HEK293 (cell line): ENCODE results near the gene RPS19.

ENCODE experiments used
- CTCF ChIA-PET: fragments of 350-600 bp; formaldehyde crosslinking; extraction: SDS; loops from one replicate; lab custom pipeline; 2021; ENCODE audit warnings: antibody characterized with exemption; lab: Yijun Ruan, JAX
- POLR2A ChIA-PET: fragments of 300-600 bp; formaldehyde crosslinking; extraction: SDS; loops from one replicate; lab custom pipeline; 2020; ENCODE audit warnings: antibody characterized with exemption, inconsistent platforms; lab: Yijun Ruan, JAX
- H3K27ac ChIP-seq: fragments of 200-500 bp; sonication (Bioruptor generic); 2 replicates; pipeline ENCODE4 v1.5.1; 2014; ENCODE audit warnings: low read depth, low read length, control low read depth, inconsistent platforms; ENCODE audit errors: extremely low read depth
- H3K36me3 ChIP-seq, 2 experiments: fragments of 200-500 bp in 1 of 2; sonication (Bioruptor generic) in 1 of 2; 1 replicate in 1 of 2; 2 replicates in 1 of 2; pipeline ENCODE4 v1.5.1; 2014 to 2017; ENCODE audit warnings: inconsistent platforms in 2 of 2, low read length in 2 of 2; ENCODE audit not compliant: control insufficient read depth in 2 of 2, insufficient read depth in 1 of 2
- H3K4me1 ChIP-seq: fragments of 200-500 bp; sonication (Bioruptor generic); 2 replicates; pipeline ENCODE4 v1.5.1; 2014; ENCODE audit warnings: mild to moderate bottlenecking, low read length, inconsistent platforms; ENCODE audit not compliant: control insufficient read depth, insufficient read depth
- H3K4me3 ChIP-seq: 2 replicates; pipeline ENCODE4 v1.5.1; 2011; ENCODE audit warnings: low read depth, mild to moderate bottlenecking, control low read depth, low read length, moderate library complexity
- H3K9me3 ChIP-seq: fragments of 200-500 bp; sonication (Bioruptor generic); 2 replicates; pipeline ENCODE4 v1.5.1; 2014; ENCODE audit warnings: low read depth, low read length, inconsistent platforms; ENCODE audit not compliant: control insufficient read depth, insufficient read depth
- GLIS1 ChIP-seq: fragments of 450-650 bp; formaldehyde crosslinking; IDR thresholded peaks from 2 replicates; pipeline ENCODE4 v1.5.1; 2016; ENCODE audit warnings: missing biosample characterization, missing genetic modification characterization
- KLF1 ChIP-seq: fragments of 450-650 bp; formaldehyde crosslinking; IDR thresholded peaks from 2 replicates; pipeline ENCODE4 v1.5.1; 2016; ENCODE audit warnings: missing biosample characterization, missing genetic modification characterization
- KLF10 ChIP-seq: fragments of 450-650 bp; IDR thresholded peaks from 2 replicates; pipeline ENCODE4 v1.5.1; 2018; ENCODE audit warnings: missing biosample characterization, mild to moderate bottlenecking, missing genetic modification characterization
- KLF16 ChIP-seq: fragments of 450-650 bp; formaldehyde crosslinking; IDR thresholded peaks from 2 replicates; pipeline ENCODE4 v1.5.1; 2017; ENCODE audit warnings: missing biosample characterization, missing genetic modification characterization
- KLF9 ChIP-seq: fragments of 450-650 bp; formaldehyde crosslinking; IDR thresholded peaks from 2 replicates; pipeline ENCODE4 v1.5.1; 2016; ENCODE audit warnings: missing biosample characterization, missing genetic modification characterization, low read depth
- SCRT1 ChIP-seq: fragments of 450-650 bp; formaldehyde crosslinking; IDR thresholded peaks from 2 replicates; pipeline ENCODE4 v1.5.1; 2016; ENCODE audit warnings: missing biosample characterization, missing genetic modification characterization, borderline replicate concordance
- SETDB1 ChIP-seq: IDR thresholded peaks from one replicate; pipeline ENCODE4 v1.6.1; 2017; ENCODE audit warnings: mild to moderate bottlenecking, low read length, moderate library complexity, mixed read lengths; ENCODE audit not compliant: insufficient read length
- ZBTB11 ChIP-seq: fragments of 450-650 bp; formaldehyde crosslinking; conservative IDR thresholded peaks from 2 replicates; pipeline ENCODE4 v1.5.1; 2016; ENCODE audit warnings: low read depth, missing biosample characterization, missing genetic modification characterization
- ZBTB48 ChIP-seq: fragments of 450-650 bp; formaldehyde crosslinking; IDR thresholded peaks from 2 replicates; pipeline ENCODE4 v1.5.1; 2016; ENCODE audit warnings: missing biosample characterization, missing genetic modification characterization
- ZFHX2 ChIP-seq: fragments of 450-650 bp; formaldehyde crosslinking; conservative IDR thresholded peaks from 2 replicates; pipeline ENCODE4 v1.5.1; 2016; ENCODE audit warnings: missing biosample characterization, missing genetic modification characterization
- ZFP37 ChIP-seq: fragments of 450-650 bp; formaldehyde crosslinking; IDR thresholded peaks from 2 replicates; pipeline ENCODE4 v1.5.1; 2016; ENCODE audit warnings: missing biosample characterization, missing genetic modification characterization
- ZNF132 ChIP-seq: fragments of 450-650 bp; formaldehyde crosslinking; IDR thresholded peaks from 2 replicates; pipeline ENCODE4 v1.5.1; 2017; ENCODE audit warnings: missing biosample characterization, missing genetic modification characterization, borderline replicate concordance
- ZNF16 ChIP-seq: fragments of 450-650 bp; formaldehyde crosslinking; IDR thresholded peaks from 2 replicates; pipeline ENCODE4 v1.5.1; 2016; ENCODE audit warnings: low read depth, missing biosample characterization, missing genetic modification characterization
- ZNF221 ChIP-seq: fragments of 450-650 bp; formaldehyde crosslinking; IDR thresholded peaks from 2 replicates; pipeline ENCODE4 v1.5.1; 2017; ENCODE audit warnings: missing biosample characterization, missing genetic modification characterization, borderline replicate concordance
- ZNF223 ChIP-seq: fragments of 450-650 bp; formaldehyde crosslinking; IDR thresholded peaks from 2 replicates; pipeline ENCODE4 v1.5.1; 2016; ENCODE audit warnings: missing biosample characterization, missing genetic modification characterization
- ZNF274 ChIP-seq, 2 experiments: fragments of 200-500 bp in 1 of 2; fragments of 450-650 bp in 1 of 2; sonication (Bioruptor generic) in 1 of 2; formaldehyde crosslinking in 1 of 2; IDR thresholded peaks; 2 replicates each; pipeline versions ENCODE4 v1.5.1 to v1.6.1; 2014 to 2016; ENCODE audit warnings: borderline replicate concordance in 1 of 2, inconsistent platforms in 1 of 2, low read length in 1 of 2, missing biosample characterization in 1 of 2, missing genetic modification characterization in 1 of 2
- ZNF280D ChIP-seq: fragments of 450-650 bp; formaldehyde crosslinking; IDR thresholded peaks from 2 replicates; pipeline ENCODE4 v1.5.1; 2016; ENCODE audit warnings: missing biosample characterization, missing genetic modification characterization
- ZNF335 ChIP-seq: fragments of 450-650 bp; formaldehyde crosslinking; conservative IDR thresholded peaks from 2 replicates; pipeline ENCODE4 v1.5.1; 2016; ENCODE audit warnings: missing biosample characterization, missing genetic modification characterization
- ZNF354C ChIP-seq: fragments of 450-650 bp; formaldehyde crosslinking; IDR thresholded peaks from 2 replicates; pipeline ENCODE4 v1.5.1; 2016; ENCODE audit warnings: missing biosample characterization, missing genetic modification characterization, low read depth, borderline replicate concordance
- ZNF449 ChIP-seq: fragments of 450-650 bp; formaldehyde crosslinking; IDR thresholded peaks from 2 replicates; pipeline ENCODE4 v1.5.1; 2017; ENCODE audit warnings: missing biosample characterization, mild to moderate bottlenecking, missing genetic modification characterization, moderate library complexity
- ZNF501 ChIP-seq: fragments of 450-650 bp; formaldehyde crosslinking; IDR thresholded peaks from 2 replicates; pipeline ENCODE4 v1.5.1; 2016; ENCODE audit warnings: missing biosample characterization, missing genetic modification characterization
- ZNF544 ChIP-seq: fragments of 450-650 bp; formaldehyde crosslinking; IDR thresholded peaks from 2 replicates; pipeline ENCODE4 v1.5.0; 2017; ENCODE audit warnings: missing biosample characterization, missing genetic modification characterization
- ZNF558 ChIP-seq: fragments of 450-650 bp; formaldehyde crosslinking; IDR thresholded peaks from 2 replicates; pipeline ENCODE4 v1.5.1; 2016; ENCODE audit warnings: missing biosample characterization, missing genetic modification characterization
- ZNF623 ChIP-seq: fragments of 450-650 bp; formaldehyde crosslinking; IDR thresholded peaks from 2 replicates; pipeline ENCODE4 v1.5.1; 2016; ENCODE audit warnings: missing biosample characterization, missing genetic modification characterization
- ZNF768 ChIP-seq: fragments of 450-650 bp; formaldehyde crosslinking; IDR thresholded peaks from 2 replicates; pipeline ENCODE4 v1.5.1; 2018; ENCODE audit warnings: missing biosample characterization, mild to moderate bottlenecking, missing genetic modification characterization
- ZNF837 ChIP-seq: fragments of 450-650 bp; formaldehyde crosslinking; IDR thresholded peaks from 2 replicates; pipeline ENCODE4 v1.5.1; 2016; ENCODE audit warnings: missing biosample characterization, missing genetic modification characterization
- ZSCAN4 ChIP-seq: fragments of 450-650 bp; formaldehyde crosslinking; IDR thresholded peaks from 2 replicates; pipeline ENCODE4 v1.5.1; 2017; ENCODE audit warnings: missing biosample characterization, missing genetic modification characterization
- ZXDB ChIP-seq: fragments of 450-650 bp; formaldehyde crosslinking; IDR thresholded peaks from 2 replicates; pipeline ENCODE4 v1.5.1; 2016; ENCODE audit warnings: missing biosample characterization, missing genetic modification characterization

The RPS19 gene

GRCh38 chr19:41860419-41861115, 512 bp downstream of the RPS19 start:
- H3K4me1 ChIP-seq, result peaks cover 27% of the 10 kb centered on the region
- H3K4me3 ChIP-seq, result peak overlapping the region; percentile 89
- H3K27ac ChIP-seq, result peak overlapping the region; percentile 100
- ChIA-PET POLR2A (interaction anchor here (0.6 to 3.9 kb wide), 23 partner anchors 11 to 1603 kb away, joined by 3 to 118 read pairs (median 5); partner anchors contain the start of genes ARHGEF1, DMAC2, DMRTC2 and GSK3A), CTCF (interaction anchor here (0.6 to 4.3 kb wide), 14 partner anchors 8 to 180 kb away, joined by 3 to 34 read pairs (median 6); no protein-coding TSS in a partner anchor)
- H3K9me3 ChIP-seq, result no peaks in the 10 kb centered on the region
- peaks cover 49 to 52% of the 10 kb centered on the region in 2 experiments for H3K36me3 ChIP-seq
- TF ChIP-seq ZNF354C (tag by site-specific recombination) (no peak), ZNF768 (tag by site-specific recombination) (no peak), ZNF16 (tag by site-specific recombination) (no peak), ZFP37 (tag by site-specific recombination) (peak; percentile 70; the same call in 1 of the 2 replicates), ZXDB (peak; percentile 15), ZNF335 (tag by site-specific recombination) (no peak), ZFHX2 (peak; percentile 43), ZNF132 (tag by site-specific recombination) (no peak), KLF16 (tag by site-specific recombination) (peak; percentile 40; the same call in 1 of the 2 replicates), ZNF544 (tag by site-specific recombination) (no peak), ZNF223 (tag by site-specific recombination) (no peak), ZSCAN4 (tag by site-specific recombination) (no peak), ZBTB11 (tag by site-specific recombination) (no peak; the same call in 1 of the 2 replicates), KLF9 (tag by site-specific recombination) (peak; percentile 10; the same call in 1 of the 2 replicates), ZNF623 (peak; percentile 14; the same call in 1 of the 2 replicates), ZNF280D (no peak), ZNF449 (tag by site-specific recombination) (no peak), ZNF274 (IDR thresholded peaks at IDR 0.05; ENCODE audit: low read length) (no peak), ZNF274 (tag by site-specific recombination; IDR thresholded peaks at IDR 0.05; ENCODE audit: borderline replicate concordance) (0 out of 2 replicates have a peak, but pooled peaks have one; percentile 17), SCRT1 (no peak), KLF10 (no peak), ZNF558 (tag by site-specific recombination) (no peak), SETDB1 (no peak), GLIS1 (tag by site-specific recombination) (no peak), ZNF221 (no peak), ZNF837 (no peak), ZBTB48 (tag by site-specific recombination) (peak; percentile 37; the same call in 1 of the 2 replicates), ZNF501 (peak; percentile 47; the same call in 1 of the 2 replicates), KLF1 (tag by site-specific recombination) (no peak)
